H1 (cell line): ENCODE measurements around the gene DBH. TPM values are rescaled to one million over a fixed set of nuclear protein-coding genes. Genes with fewer than 3 reads are reported as not detected.

ENCODE experiments used
- CTCF ChIA-PET: fragments of 300-600 bp; sonication (Branson Sonifier 250); formaldehyde crosslinking; loops from one replicate; lab custom pipeline; 2021; ENCODE audit not compliant: partially characterized antibody; lab: Charles Lee
- POLR2A ChIA-PET: fragments of 300-600 bp; sonication (Branson Sonifier 250); formaldehyde crosslinking; loops from one replicate; lab custom pipeline; 2021; ENCODE audit warnings: inconsistent platforms; ENCODE audit not compliant: partially characterized antibody; lab: Charles Lee
- DNase-seq, 2 experiments: peaks; one replicate each; pipeline versions ENCODE4 v3.0.0 to v3.0.0-alpha.2; 2010 to 2022; ENCODE audit warnings: low spot score in 2 of 2, low read depth in 1 of 2, mixed read lengths in 1 of 2
- FAIRE-seq: peaks from 2 replicates; lab custom pipeline; 2011; peaks lifted over from hg19 to GRCh38; lab: Jason Lieb, UNC
- H2AFZ ChIP-seq: 2 replicates; pipeline ENCODE4 v1.8.1; 2012; ENCODE audit warnings: low read length, inconsistent platforms
- H2AK5ac ChIP-seq: 2 replicates; pipeline ENCODE4 v1.6.1; 2013; ENCODE audit warnings: low read depth, low read length
- H2BK120ac ChIP-seq: replicated peaks from 2 replicates; pipeline ENCODE3; 2013; ENCODE audit warnings: low read depth, low read length, inconsistent platforms
- H2BK12ac ChIP-seq: 2 replicates; pipeline ENCODE4 v1.6.1; 2013; ENCODE audit warnings: low read depth, low read length
- H2BK15ac ChIP-seq: 2 replicates; pipeline ENCODE4 v1.6.1; 2013; ENCODE audit warnings: low read length
- H2BK20ac ChIP-seq: 2 replicates; pipeline ENCODE4 v1.6.1; 2013; ENCODE audit warnings: low read length
- H2BK5ac ChIP-seq: 2 replicates; pipeline ENCODE4 v1.6.1; 2013; ENCODE audit warnings: low read depth, low read length
- H3K14ac ChIP-seq: 2 replicates; pipeline ENCODE4 v1.6.1; 2013; ENCODE audit warnings: inconsistent platforms; ENCODE audit not compliant: insufficient read length
- H3K18ac ChIP-seq: 2 replicates; pipeline ENCODE4 v1.6.1; 2013; ENCODE audit warnings: low read length; ENCODE audit errors: extremely low read depth
- H3K23ac ChIP-seq: 2 replicates; pipeline ENCODE4 v1.6.1; 2013; ENCODE audit warnings: inconsistent platforms; ENCODE audit not compliant: insufficient read length
- H3K23me2 ChIP-seq: 2 replicates; pipeline ENCODE4 v1.6.1; 2013; ENCODE audit warnings: low read depth, low read length
- H3K27ac ChIP-seq: 2 replicates; pipeline ENCODE4 v1.6.1; 2011; ENCODE audit warnings: low read depth, low read length, inconsistent platforms
- H3K27me3 ChIP-seq, 4 experiments: replicated peaks in 1 of 4; 1 replicate in 1 of 4; 2 replicates in 3 of 4; pipeline versions ENCODE4 v1.6.1 to v1.8.1; 2011 to 2013; ENCODE audit warnings: low read length in 3 of 4, mild to moderate bottlenecking in 3 of 4, inconsistent platforms in 2 of 4, mixed read lengths in 2 of 4, moderate library complexity in 1 of 4; ENCODE audit not compliant: control insufficient read depth in 3 of 4, insufficient read depth in 3 of 4; ENCODE audit errors: extremely low read depth in 1 of 4
- H3K36me3 ChIP-seq, 4 experiments: 2 replicates each; pipeline versions ENCODE4 v1.6.1 to v1.8.1; 2011 to 2013; ENCODE audit warnings: mild to moderate bottlenecking in 4 of 4, low read length in 3 of 4, moderate library complexity in 2 of 4, control low read depth in 1 of 4, inconsistent platforms in 1 of 4; ENCODE audit not compliant: insufficient read depth in 4 of 4, control insufficient read depth in 2 of 4
- H3K4ac ChIP-seq: replicated peaks from 2 replicates; pipeline ENCODE3; 2013; ENCODE audit warnings: low read length, low read depth, mixed read lengths, inconsistent platforms; ENCODE audit not compliant: insufficient read length
- H3K4me1 ChIP-seq, 4 experiments: replicated peaks in 1 of 4; 1 replicate in 1 of 4; 2 replicates in 3 of 4; pipeline versions ENCODE4 v1.6.1 to v1.8.1; 2011 to 2013; ENCODE audit warnings: low read length in 3 of 4, inconsistent platforms in 2 of 4, mixed read lengths in 1 of 4; ENCODE audit not compliant: insufficient read depth in 4 of 4, control insufficient read depth in 3 of 4
- H3K4me2 ChIP-seq, 2 experiments: 2 replicates each; pipeline versions ENCODE4 v1.6.1 to v1.8.1; 2011 to 2013; ENCODE audit warnings: low read depth in 2 of 2, low read length in 2 of 2, control low read depth in 1 of 2, inconsistent platforms in 1 of 2, mild to moderate bottlenecking in 1 of 2; ENCODE audit not compliant: insufficient read depth in 1 of 2
- H3K4me3 ChIP-seq, 4 experiments: fragments of 200-600, 300-600 bp in 1 of 4; sonication (generic), shearing (Covaris generic), sonication (Bioruptor Twin) in 1 of 4; 2 replicates each; pipeline versions ENCODE4 v1.5.1 to v1.8.1; 2011 to 2016; ENCODE audit warnings: low read length in 4 of 4, low read depth in 3 of 4, control low read depth in 2 of 4, inconsistent platforms in 2 of 4, mild to moderate bottlenecking in 2 of 4, mixed read lengths in 1 of 4, moderate library complexity in 1 of 4; ENCODE audit not compliant: insufficient read depth in 2 of 4; ENCODE audit errors: extremely low read depth in 1 of 4
- H3K56ac ChIP-seq: replicated peaks from 2 replicates; pipeline ENCODE3; 2013; ENCODE audit warnings: low read depth, mild to moderate bottlenecking, mixed read lengths, low read length, inconsistent platforms; ENCODE audit not compliant: insufficient read length
- H3K79me1 ChIP-seq: 2 replicates; pipeline ENCODE4 v1.6.1; 2013; ENCODE audit warnings: low read depth, low read length, control low read depth
- H3K79me2 ChIP-seq, 2 experiments: 2 replicates each; pipeline versions ENCODE4 v1.6.1 to v1.8.1; 2012 to 2013; ENCODE audit warnings: low read length in 2 of 2, mild to moderate bottlenecking in 2 of 2, inconsistent platforms in 1 of 2; ENCODE audit not compliant: insufficient read depth in 2 of 2, control insufficient read depth in 1 of 2
- H3K9ac ChIP-seq, 4 experiments: replicated peaks in 1 of 4; 1 replicate in 1 of 4; 2 replicates in 3 of 4; pipeline versions ENCODE4 v1.6.1 to v1.8.1; 2011 to 2013; ENCODE audit warnings: low read depth in 3 of 4, low read length in 3 of 4, control low read depth in 2 of 4, mild to moderate bottlenecking in 2 of 4, moderate library complexity in 2 of 4, inconsistent platforms in 1 of 4; ENCODE audit errors: extremely low read depth in 1 of 4
- H3K9me3 ChIP-seq, 2 experiments: 2 replicates each; pipeline versions ENCODE4 v1.6.1 to v1.8.1; 2012 to 2013; ENCODE audit warnings: mild to moderate bottlenecking in 2 of 2, moderate library complexity in 2 of 2, control low read depth in 1 of 2, inconsistent platforms in 1 of 2, low read depth in 1 of 2, low read length in 1 of 2, mixed read lengths in 1 of 2; ENCODE audit not compliant: insufficient read depth in 2 of 2
- H4K20me1 ChIP-seq, 2 experiments: replicated peaks in 1 of 2; 2 replicates each; pipeline versions ENCODE3 to v1.8.1; 2011 to 2013; ENCODE audit warnings: inconsistent platforms in 2 of 2, low read length in 2 of 2, mild to moderate bottlenecking in 1 of 2; ENCODE audit not compliant: insufficient read depth in 2 of 2, control insufficient read depth in 1 of 2
- H4K5ac ChIP-seq: 2 replicates; pipeline ENCODE4 v1.6.1; 2013; ENCODE audit warnings: low read length, low read depth, mixed read lengths, inconsistent platforms; ENCODE audit not compliant: insufficient read length
- H4K8ac ChIP-seq: 2 replicates; pipeline ENCODE4 v1.8.0; 2013; ENCODE audit warnings: mild to moderate bottlenecking, moderate library complexity, low read length, inconsistent platforms; ENCODE audit not compliant: insufficient read depth; ENCODE audit errors: extremely low read depth
- H4K91ac ChIP-seq: replicated peaks from 2 replicates; pipeline ENCODE3; 2013; ENCODE audit warnings: low read length, mixed read lengths, inconsistent platforms; ENCODE audit not compliant: insufficient read length
- ATF2 ChIP-seq: IDR thresholded peaks from 2 replicates; pipeline ENCODE4 v1.6.1; 2012; ENCODE audit warnings: low read length, inconsistent platforms
- ATF3 ChIP-seq: IDR thresholded peaks from 2 replicates; pipeline ENCODE4 v1.6.1; 2011; ENCODE audit warnings: low read depth, mild to moderate bottlenecking, low read length; ENCODE audit not compliant: insufficient read depth
- BRCA1 ChIP-seq: IDR thresholded peaks from 2 replicates; pipeline ENCODE4 v1.6.1; 2012; ENCODE audit warnings: low read depth, low read length, improper control_type of control experiment
- CEBPB ChIP-seq: IDR thresholded peaks from 2 replicates; pipeline ENCODE4 v1.6.1; 2012; ENCODE audit warnings: low read depth, low read length
- CREB1 ChIP-seq: IDR thresholded peaks from 2 replicates; pipeline ENCODE4 v1.6.1; 2012; ENCODE audit warnings: inconsistent platforms
- EZH2 ChIP-seq: fragments of 200-600 bp; sonication (generic); IDR thresholded peaks from 2 replicates; pipeline ENCODE4 v1.7.1; 2012; ENCODE audit warnings: low read depth, mild to moderate bottlenecking, moderate library complexity, low read length, inconsistent platforms; ENCODE audit not compliant: severe bottlenecking
- JUN ChIP-seq: IDR thresholded peaks from 2 replicates; pipeline ENCODE4 v1.6.1; 2011; ENCODE audit warnings: low read depth, mild to moderate bottlenecking, improper control_type of control experiment, low read length
- KDM5A ChIP-seq: fragments of 200-600 bp; IDR thresholded peaks from 2 replicates; pipeline ENCODE4 v1.7.1; 2012; ENCODE audit warnings: mild to moderate bottlenecking, low read length, inconsistent platforms, mixed read lengths
- NRF1 ChIP-seq: IDR thresholded peaks from 2 replicates; pipeline ENCODE4 v1.6.1; 2011; ENCODE audit warnings: mild to moderate bottlenecking, low read depth, low read length, improper control_type of control experiment
- POU5F1 ChIP-seq: IDR thresholded peaks from 2 replicates; pipeline ENCODE4 v1.6.1; 2011; ENCODE audit warnings: low read depth, mild to moderate bottlenecking, low read length, moderate library complexity
- RFX5 ChIP-seq: IDR thresholded peaks from 2 replicates; pipeline ENCODE4 v1.6.1; 2011; ENCODE audit warnings: low read depth, low read length, improper control_type of control experiment, borderline replicate concordance
- WGBS, 2 experiments: shearing (Covaris generic) in 1 of 2; methylation state at CpG; one replicate each; pipeline versions ENCODE4 v1.1.6 to v1.1.7; 2013 to 2015; ENCODE audit warnings: low lambda C conversion rate in 2 of 2, mixed read lengths in 2 of 2, inconsistent platforms in 1 of 2, low coverage in 1 of 2, missing lambda C conversion rate in 1 of 2; ENCODE audit not compliant: insufficient replicate concordance in 2 of 2, insufficient coverage in 1 of 2, insufficient read length in 1 of 2; ENCODE audit errors: extremely low coverage in 1 of 2, missing lambda C conversion rate in 1 of 2; 5-methylcytosine and 5-hydroxymethylcytosine counted together
- polyA plus RNA-seq, 7 experiments: library from polyadenylated mRNA; depleted of rRNA in 3 of 7; stranded (reverse) in 5 of 7; unstranded in 2 of 7; fragments of >200 nt in 5 of 7; fragments of 200-250 nt in 2 of 7; gene quantifications; 1 replicate in 5 of 7; 2 replicates in 1 of 7; 4 replicates in 1 of 7; pipeline versions ENCODE4 v1.2.1 to v1.2.3, GENCODE V29; 2011 to 2013; ENCODE audit warnings: missing spikeins in 2 of 7, mixed read lengths in 2 of 7
- total RNA-seq: library from RNA; stranded (reverse); fragmentation: NEBNext Ultra II Directional; extraction: Animal tissue kit (Norgen Biotek cat#: 25700); gene quantifications from 2 replicates; pipeline ENCODE4 v1.2.1, GENCODE V29; 2021

The DBH gene
- total and polyA plus RNA-seq, 2 of the 8 experiments (the other 6 are each of a cell fraction or from before 2014, with no cell fraction given) = 0.18 TPM; not detected in 1

GRCh38 chr9:133708246-133709014 is 72.3 kb downstream of the DBH start:
- H3K79me2 ChIP-seq = no peaks in the 10 kb centered on the region
- no peak overlapping the region for H4K8ac ChIP-seq
- H3K36me3 ChIP-seq = no peaks in the 10 kb centered on the region
- H2BK120ac ChIP-seq = no peak overlapping the region
- no peak overlapping the region for H3K56ac ChIP-seq
- POLR2A ChIA-PET = no interaction called here
- no peak overlapping the region for H2AFZ ChIP-seq
- no peak overlapping the region for H4K5ac ChIP-seq
- H2BK12ac ChIP-seq = no peak overlapping the region
- no peak overlapping the region for H3K14ac ChIP-seq
- H3K27ac ChIP-seq = no peak overlapping the region
- no peak overlapping the region for H3K4me2 ChIP-seq
- H3K4me1 ChIP-seq = peaks cover 0 to 2% (median 0%) of the 10 kb centered on the region in 4 experiments; a peak in 1 of 7 replicates
- H3K9ac ChIP-seq = no peak overlapping the region
- no peak overlapping the region for H2BK15ac ChIP-seq
- no peak overlapping the region for H2BK5ac ChIP-seq
- CTCF ChIA-PET = interaction anchor here (0.9 to 3.2 kb wide), 16 partner anchors 15 to 222 kb away, joined by 3 to 12 read pairs (median 4); partner anchors contain the start of gene ADAMTSL2
- WGBS, 2 experiments = 90% methylated on average over 27 of the region's 30 CpGs; no CpG with 5 or more reads in 1 of the 2 experiments
- no peak overlapping the region for H3K4ac ChIP-seq
- no peak for FAIRE-seq
- H3K27me3 ChIP-seq = no peaks in the 10 kb centered on the region
- peaks cover 0 to 1% of the 10 kb centered on the region in 2 experiments for H4K20me1 ChIP-seq
- no peaks in the 10 kb centered on the region for H3K23me2 ChIP-seq
- H2BK20ac ChIP-seq = no peak overlapping the region
- H3K18ac ChIP-seq = no peak overlapping the region
- H3K9me3 ChIP-seq = no peaks in the 10 kb centered on the region
- no peak overlapping the region for H3K4me3 ChIP-seq
- H2AK5ac ChIP-seq = no peak overlapping the region
- no peak for DNase-seq
- H3K23ac ChIP-seq = no peak overlapping the region
- no peaks in the 10 kb centered on the region for H3K79me1 ChIP-seq
- no peak overlapping the region for H4K91ac ChIP-seq
- no peak for TF ChIP-seq ATF3
- no peak for TF ChIP-seq BRCA1
- no peak for TF ChIP-seq EZH2
- TF ChIP-seq RFX5 = no peak
- TF ChIP-seq JUN = no peak
- TF ChIP-seq CEBPB = no peak
- no peak for TF ChIP-seq POU5F1
- TF ChIP-seq CREB1 = no peak
- TF ChIP-seq NRF1 = no peak
- no peak for TF ChIP-seq KDM5A
- TF ChIP-seq ATF2 = no peak
